HG02870 (cell line): ENCODE data around the gene MYH14.

Experiments used
- ATAC-seq: cut with Tn5 transposase; IDR thresholded peaks from one replicate; pipeline ENCODE4 v1.9.1; 2021; ENCODE audit warnings: mild to moderate bottlenecking, moderate library complexity; ENCODE audit not compliant: unreplicated experiment

MYH14 gene

GRCh38 chr19:50287331-50287730 is 83.9 kb downstream of the MYH14 start:
- ATAC-seq, result no peak

GRCh38 chr19:50288954-50289353 is 85.5 kb downstream of the MYH14 start:
- no peak for ATAC-seq

GRCh38 chr19:50290011-50290410 is 86.6 kb downstream of the MYH14 start:
- no peak for ATAC-seq

- ATAC-seq, result no peak
These were observed 87.4 kb downstream of the MYH14 start for GRCh38 chr19:50290775-50291174.

- ATAC-seq, result no peak
These were observed 88.9 kb downstream of the MYH14 start for GRCh38 chr19:50292216-50292827.

- ATAC-seq, result no peak
These were observed 90.0 kb downstream of the MYH14 start for GRCh38 chr19:50293263-50294004.

- ATAC-seq, result no peak
These were observed 96.6 kb downstream of the MYH14 start for GRCh38 chr19:50300051-50300450.

- no peak for ATAC-seq
These were observed 97.6 kb downstream of the MYH14 start for GRCh38 chr19:50300814-50301606.

GRCh38 chr19:50301607-50301971 is 98.2 kb downstream of the MYH14 start:
- no peak for ATAC-seq

- no peak for ATAC-seq
These were observed 100.1 kb downstream of the MYH14 start for GRCh38 chr19:50303558-50303957.

- ATAC-seq, result no peak
These were observed 105.6 kb downstream of the MYH14 start for GRCh38 chr19:50308991-50309390.

GRCh38 chr19:50309396-50310125 is 106.1 kb downstream of the MYH14 start:
- ATAC-seq, result no peak

GRCh38 chr19:50310759-50311465 is 107.5 kb downstream of the MYH14 start:
- no peak for ATAC-seq

- ATAC-seq, result no peak
These were observed 108.6 kb downstream of the MYH14 start for GRCh38 chr19:50311723-50312635.

- ATAC-seq, result no peak
These were observed 109.8 kb downstream of the MYH14 start for GRCh38 chr19:50312967-50313811.

- no peak for ATAC-seq
These were observed 110.6 kb downstream of the MYH14 start for GRCh38 chr19:50313812-50314536.

- no peak for ATAC-seq
These were observed 111.6 kb downstream of the MYH14 start for GRCh38 chr19:50314724-50315708.
